ENCODE measurements around the gene MCEE.

MCEE gene

DNA sequence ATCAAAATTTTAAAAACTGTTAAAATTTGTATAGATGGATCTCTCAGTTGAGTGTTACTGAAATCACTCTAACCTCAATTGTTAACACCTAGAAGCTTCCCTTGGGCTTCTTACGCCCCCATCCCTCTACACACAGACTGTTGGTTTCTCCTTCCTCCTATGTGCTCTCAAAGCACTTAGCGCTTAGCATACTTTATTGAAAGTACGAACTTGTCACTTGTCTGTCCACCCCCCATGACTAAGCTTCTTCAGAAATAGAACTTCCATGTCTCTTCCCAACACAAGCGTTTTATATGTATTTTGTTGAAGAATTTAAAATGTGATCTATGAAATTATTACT lies 846 bp upstream of the MCEE start:
- WGBS (ENCODE audit: insufficient coverage) = 0% methylated on average over 1 of the region's 4 CpGs
- Histone ChIP-seq H3K27ac (ENCODE audit: insufficient read depth in 1 of 2, low read depth in 1 of 2, low read length in 2 of 2, poor library complexity in 1 of 2, severe bottlenecking in 2 of 2) (peak overlapping the region; percentile 85 to 93), H3K9me3 (ENCODE audit: control extremely low read depth in 1 of 5, control insufficient read depth in 4 of 5, insufficient read depth in 2 of 5, low read depth in 1 of 5, low read length in 4 of 5) (no peaks in the 10 kb centered on the region), H3K36me3 (ENCODE audit: control insufficient read depth in 4 of 4, insufficient read depth in 4 of 4, low read length in 3 of 4) (peaks cover 8 to 19% (median 14%) of the 10 kb centered on the region in 4 experiments), H3K27me3 (replicated peaks in 2 of 5; ENCODE audit: control insufficient read depth in 4 of 5, insufficient read depth in 5 of 5, low read length in 4 of 5) (no peaks in the 10 kb centered on the region), H3K4me1 (ENCODE audit: control extremely low read depth in 1 of 4, control insufficient read depth in 4 of 4, insufficient read depth in 4 of 4, low read length in 3 of 4) (peaks cover 10 to 30% (median 17%) of the 10 kb centered on the region in 4 experiments), H3K4me3 (ENCODE audit: control insufficient read depth in 1 of 7, extremely low read depth in 1 of 7, insufficient read depth in 4 of 7, low read depth in 2 of 7, low read length in 6 of 7) (peak overlapping the region; percentile 75 to 100 (median 96))
- CTCF ChIA-PET = interaction anchor here (0.9 to 3.2 kb wide), 5 partner anchors 21 to 63 kb away, joined by 3 to 19 read pairs (median 6); partner anchors contain the start of gene NAGK
- POLR2A ChIA-PET = interaction anchor here (1.0 to 2.1 kb wide), 3 partner anchors 10 to 62 kb away, joined by 3 to 19 read pairs (median 3); partner anchors contain the start of gene NAGK
- peak in 2 of 3 donors; percentile 59 to 66 for DNase-seq

DNA sequence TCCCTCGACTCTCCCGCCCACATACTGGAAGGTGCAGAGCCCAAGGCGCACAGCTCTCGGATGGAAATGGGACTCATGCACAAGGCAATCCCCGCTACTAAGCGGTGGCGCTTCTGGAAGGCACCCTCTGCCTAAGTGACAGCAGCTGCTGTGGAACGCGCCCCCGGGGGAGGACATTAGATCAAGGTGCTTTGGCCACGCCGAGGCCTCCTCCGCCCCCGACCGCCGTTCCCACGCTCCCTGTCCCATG lies 202 bp downstream of the MCEE start:
- CTCF ChIA-PET = interaction anchor here (0.6 to 3.2 kb wide), 6 partner anchors 27 to 338 kb away, joined by 3 to 19 read pairs (median 4); partner anchors contain the start of gene NAGK
- Histone ChIP-seq H3K27ac (ENCODE audit: insufficient read depth in 1 of 2, low read depth in 1 of 2, low read length in 2 of 2, poor library complexity in 1 of 2, severe bottlenecking in 2 of 2) (peak overlapping the region; percentile 85 to 93), H3K9me3 (ENCODE audit: control extremely low read depth in 1 of 5, control insufficient read depth in 4 of 5, insufficient read depth in 2 of 5, low read depth in 1 of 5, low read length in 4 of 5) (no peaks in the 10 kb centered on the region), H3K27me3 (replicated peaks in 2 of 5; ENCODE audit: control insufficient read depth in 4 of 5, insufficient read depth in 5 of 5, low read length in 4 of 5) (no peaks in the 10 kb centered on the region), H3K4me3 (ENCODE audit: control insufficient read depth in 1 of 7, extremely low read depth in 1 of 7, insufficient read depth in 4 of 7, low read depth in 2 of 7, low read length in 6 of 7) (peak overlapping the region; percentile 75 to 100 (median 96)), H3K36me3 (ENCODE audit: control insufficient read depth in 4 of 4, insufficient read depth in 4 of 4, low read length in 3 of 4) (peaks cover 7 to 12% (median 10%) of the 10 kb centered on the region in 4 experiments), H3K4me1 (ENCODE audit: control extremely low read depth in 1 of 4, control insufficient read depth in 4 of 4, insufficient read depth in 4 of 4, low read length in 3 of 4) (peaks cover 10 to 30% (median 17%) of the 10 kb centered on the region in 4 experiments)
- POLR2A ChIA-PET = interaction anchor here (0.6 to 2.1 kb wide), 4 partner anchors 58 to 880 kb away, joined by 3 to 19 read pairs (median 3); partner anchors contain the start of gene NAGK
- 0% methylated on average over 16 of the region's 17 CpGs for WGBS (ENCODE audit: insufficient coverage)
- no peak for DNase-seq

- peak overlapping the region; percentile 85 to 93 for H3K27ac ChIP-seq (ENCODE audit: insufficient read depth in 1 of 2, low read depth in 1 of 2, low read length in 2 of 2, poor library complexity in 1 of 2, severe bottlenecking in 2 of 2)
- no peaks in the 10 kb centered on the region for H3K27me3 ChIP-seq (replicated peaks in 2 of 5; ENCODE audit: control insufficient read depth in 4 of 5, insufficient read depth in 5 of 5, low read length in 4 of 5)
- ChIA-PET POLR2A (interaction anchor here (0.6 to 2.1 kb wide), 5 partner anchors 58 to 1470 kb away, joined by 3 to 19 read pairs (median 3); partner anchors contain the start of gene NAGK), CTCF (interaction anchor here (0.6 to 3.2 kb wide), 8 partner anchors 9 to 338 kb away, joined by 3 to 19 read pairs (median 3); partner anchors contain the start of gene NAGK)
- peak overlapping the region; percentile 75 to 100 (median 96) for H3K4me3 ChIP-seq (ENCODE audit: control insufficient read depth in 1 of 7, extremely low read depth in 1 of 7, insufficient read depth in 4 of 7, low read depth in 2 of 7, low read length in 6 of 7)
- WGBS (ENCODE audit: insufficient coverage) = 0% methylated on average over 13 of the region's 18 CpGs
- H3K4me1 ChIP-seq (ENCODE audit: control extremely low read depth in 1 of 4, control insufficient read depth in 4 of 4, insufficient read depth in 4 of 4, low read length in 3 of 4) = peaks cover 10 to 30% (median 17%) of the 10 kb centered on the region in 4 experiments
- peaks cover 2 to 9% (median 8%) of the 10 kb centered on the region in 4 experiments for H3K36me3 ChIP-seq (ENCODE audit: control insufficient read depth in 4 of 4, insufficient read depth in 4 of 4, low read length in 3 of 4)
- no peaks in the 10 kb centered on the region for H3K9me3 ChIP-seq (ENCODE audit: control extremely low read depth in 1 of 5, control insufficient read depth in 4 of 5, insufficient read depth in 2 of 5, low read depth in 1 of 5, low read length in 4 of 5)
- DNase-seq = no peak
Observed at GRCh38 chr2:71129114-71129901, 721 bp downstream of the MCEE start.

DNA sequence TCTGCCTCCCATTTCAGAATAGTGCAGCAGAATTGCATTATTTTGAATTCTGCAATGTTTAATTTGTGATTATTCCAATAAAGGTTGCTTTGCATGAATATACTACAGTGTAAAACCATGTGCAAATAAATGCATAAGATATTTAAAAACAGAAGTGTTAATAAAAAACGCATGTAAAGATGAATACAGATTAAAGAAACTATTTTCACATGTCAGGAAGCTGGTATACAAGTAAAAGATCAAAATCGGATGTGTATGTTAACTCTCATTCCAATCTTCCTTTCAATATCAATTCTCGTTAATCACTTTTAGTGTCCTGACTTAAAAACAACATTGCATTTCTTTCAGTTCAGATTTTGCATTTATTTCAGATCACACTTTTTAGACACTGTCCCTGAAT lies 3.1 kb downstream of the MCEE start:
- peaks cover 10 to 25% (median 14%) of the 10 kb centered on the region in 4 experiments for H3K4me1 ChIP-seq (ENCODE audit: control extremely low read depth in 1 of 4, control insufficient read depth in 4 of 4, insufficient read depth in 4 of 4, low read length in 3 of 4)
- ChIA-PET CTCF (interaction anchor here (0.6 to 1.3 kb wide), 4 partner anchors 13 to 60 kb away, joined by 3 to 5 read pairs (median 4); partner anchors contain the start of gene NAGK), POLR2A (no interaction called here)
- DNase-seq = no peak
- no peak overlapping the region for H3K27ac ChIP-seq (ENCODE audit: insufficient read depth in 1 of 2, low read depth in 1 of 2, low read length in 2 of 2, poor library complexity in 1 of 2, severe bottlenecking in 2 of 2)
- no peaks in the 10 kb centered on the region for H3K27me3 ChIP-seq (replicated peaks in 2 of 5; ENCODE audit: control insufficient read depth in 4 of 5, insufficient read depth in 5 of 5, low read length in 4 of 5)
- H3K36me3 ChIP-seq (ENCODE audit: control insufficient read depth in 4 of 4, insufficient read depth in 4 of 4, low read length in 3 of 4) = peaks cover 7 to 17% (median 8%) of the 10 kb centered on the region in 4 experiments
- WGBS (ENCODE audit: insufficient coverage) = 100% methylated on average over 2 of the region's 3 CpGs
- H3K9me3 ChIP-seq (ENCODE audit: control extremely low read depth in 1 of 5, control insufficient read depth in 4 of 5, insufficient read depth in 2 of 5, low read depth in 1 of 5, low read length in 4 of 5) = no peaks in the 10 kb centered on the region
- no peak overlapping the region for H3K4me3 ChIP-seq (ENCODE audit: control insufficient read depth in 1 of 7, extremely low read depth in 1 of 7, insufficient read depth in 4 of 7, low read depth in 2 of 7, low read length in 6 of 7)

DNA sequence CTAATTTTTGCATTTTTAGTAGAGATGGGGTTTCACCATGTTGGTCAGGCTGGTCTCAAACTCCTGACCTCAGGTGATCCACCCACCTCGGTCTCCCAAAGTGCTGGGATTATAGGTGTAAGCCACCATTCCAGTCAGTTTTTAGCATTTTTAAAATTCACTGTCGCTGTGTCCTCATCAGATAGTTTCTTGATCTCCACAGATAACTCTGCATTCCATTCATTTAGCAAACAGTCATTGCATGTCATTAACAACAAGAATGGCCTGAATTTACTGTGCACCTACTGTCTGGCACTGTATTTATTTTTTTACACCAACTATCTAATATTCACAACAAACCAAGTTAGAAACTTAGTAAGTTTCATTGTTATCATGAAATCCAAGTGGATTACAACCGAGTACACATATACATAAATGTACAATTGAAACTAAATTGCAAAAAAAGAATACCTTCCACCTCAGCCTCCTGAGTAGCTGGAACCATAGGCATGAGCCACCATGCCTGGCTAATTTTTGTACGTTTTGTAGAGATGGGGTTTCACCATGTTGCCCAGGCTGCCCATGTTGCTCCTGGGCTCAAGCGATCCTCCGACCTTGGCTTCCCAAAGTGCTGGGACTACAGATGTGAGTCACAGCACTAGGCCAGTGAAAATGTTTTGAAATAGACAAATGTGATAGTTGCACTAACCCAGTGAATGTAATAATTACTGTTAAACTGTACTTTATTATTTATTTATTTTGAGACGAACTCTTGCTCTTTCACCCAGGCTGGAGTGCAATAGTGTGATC lies 4.3 kb downstream of the MCEE start:
- Histone ChIP-seq H3K27ac (ENCODE audit: insufficient read depth in 1 of 2, low read depth in 1 of 2, low read length in 2 of 2, poor library complexity in 1 of 2, severe bottlenecking in 2 of 2) (no peak overlapping the region), H3K9me3 (ENCODE audit: control extremely low read depth in 1 of 5, control insufficient read depth in 4 of 5, insufficient read depth in 2 of 5, low read depth in 1 of 5, low read length in 4 of 5) (no peaks in the 10 kb centered on the region), H3K4me1 (ENCODE audit: control extremely low read depth in 1 of 4, control insufficient read depth in 4 of 4, insufficient read depth in 4 of 4, low read length in 3 of 4) (peaks cover 0 to 15% (median 7%) of the 10 kb centered on the region in 4 experiments), H3K36me3 (ENCODE audit: control insufficient read depth in 4 of 4, insufficient read depth in 4 of 4, low read length in 3 of 4) (peaks cover 8 to 19% (median 9%) of the 10 kb centered on the region in 4 experiments), H3K27me3 (replicated peaks in 2 of 5; ENCODE audit: control insufficient read depth in 4 of 5, insufficient read depth in 5 of 5, low read length in 4 of 5) (no peaks in the 10 kb centered on the region), H3K4me3 (ENCODE audit: control insufficient read depth in 1 of 7, extremely low read depth in 1 of 7, insufficient read depth in 4 of 7, low read depth in 2 of 7, low read length in 6 of 7) (no peak overlapping the region)
- DNase-seq = no peak
- ChIA-PET POLR2A (no interaction called here), CTCF (interaction anchor here (1.3 kb wide), 1 partner anchor 57 kb away, joined by 5 read pairs; the partner anchor contains the start of gene NAGK)
- 98% methylated on average over 4 of the region's 7 CpGs for WGBS (ENCODE audit: insufficient coverage)

- 100% methylated on average over 4 of the region's 7 CpGs for WGBS (ENCODE audit: insufficient coverage)
- CTCF ChIA-PET = interaction anchor here (0.9 kb wide), 1 partner anchor 22 kb away, joined by 3 read pairs; no protein-coding TSS in a partner anchor
Observed at GRCh38 chr2:71122387-71123298, 7.4 kb downstream of the MCEE start.

More at GRCh38 chr2:71122387-71123298, 7.4 kb downstream of the MCEE start:
- Histone ChIP-seq H3K36me3 (ENCODE audit: control insufficient read depth in 4 of 4, insufficient read depth in 4 of 4, low read length in 3 of 4) (peaks cover 17 to 43% (median 26%) of the 10 kb centered on the region in 4 experiments), H3K27ac (ENCODE audit: insufficient read depth in 1 of 2, low read depth in 1 of 2, low read length in 2 of 2, poor library complexity in 1 of 2, severe bottlenecking in 2 of 2) (no peak overlapping the region), H3K4me3 (ENCODE audit: control insufficient read depth in 1 of 7, extremely low read depth in 1 of 7, insufficient read depth in 4 of 7, low read depth in 2 of 7, low read length in 6 of 7) (no peak overlapping the region), H3K9me3 (ENCODE audit: control extremely low read depth in 1 of 5, control insufficient read depth in 4 of 5, insufficient read depth in 2 of 5, low read depth in 1 of 5, low read length in 4 of 5) (no peaks in the 10 kb centered on the region), H3K4me1 (ENCODE audit: control extremely low read depth in 1 of 4, control insufficient read depth in 4 of 4, insufficient read depth in 4 of 4, low read length in 3 of 4) (no peaks in the 10 kb centered on the region), H3K27me3 (replicated peaks in 2 of 5; ENCODE audit: control insufficient read depth in 4 of 5, insufficient read depth in 5 of 5, low read length in 4 of 5) (no peaks in the 10 kb centered on the region)
- no peak for DNase-seq
- POLR2A ChIA-PET = interaction anchor here (0.6 kb wide), 1 partner anchor 54 kb away, joined by 3 read pairs; the partner anchor contains the start of gene NAGK

Measured in common myeloid progenitor, CD34-positive (primary cell).